Cortex of kidney (tissue), 1 donor: ENCODE results near the gene EIF2S2.
"Not testable (repeated sequence)": the region's sequence is repeated elsewhere in the genome, so short reads cannot be mapped to it uniquely, and the experiment has no call there.

ENCODE experiments used
- DNase-seq: peaks from one replicate; lab custom pipeline; 2025; lab: John Stamatoyannopoulos, UW

Gene EIF2S2

GRCh38 chr20:34111702-34112599 lies at the start of gene EIF2S2:
Gene EIF2S2, minus strand, starts transcription at chr20:34112243. Its CDS starts 133 bp downstream, at chr20:34112110.
- DNase-seq: peak; percentile 89

- DNase-seq: not testable (repeated sequence)
Measured at GRCh38 chr20:34157697-34158096, 45.7 kb upstream of the EIF2S2 start.

GRCh38 chr20:34155836-34156235 lies 43.8 kb upstream of the EIF2S2 start:
- no peak for DNase-seq

GRCh38 chr20:34153169-34153568 lies 41.1 kb upstream of the EIF2S2 start:
- DNase-seq: not testable (repeated sequence)

- DNase-seq: not testable (repeated sequence)
Measured at GRCh38 chr20:34152073-34152472, 40.0 kb upstream of the EIF2S2 start.

- DNase-seq: no peak
Measured at GRCh38 chr20:34150306-34151000, 38.4 kb upstream of the EIF2S2 start.

- DNase-seq: no peak
Measured at GRCh38 chr20:34145280-34145819, 33.3 kb upstream of the EIF2S2 start.

- no peak for DNase-seq
Measured at GRCh38 chr20:34143951-34144350, 31.9 kb upstream of the EIF2S2 start.

- DNase-seq: no peak
Measured at GRCh38 chr20:34142121-34142520, 30.1 kb upstream of the EIF2S2 start.

GRCh38 chr20:34141293-34141692 lies 29.2 kb upstream of the EIF2S2 start:
- DNase-seq: no peak

- not testable (repeated sequence) for DNase-seq
Measured at GRCh38 chr20:34135525-34136275, 23.7 kb upstream of the EIF2S2 start.

- DNase-seq: not testable (repeated sequence)
Measured at GRCh38 chr20:34133365-34133860, 21.4 kb upstream of the EIF2S2 start.

GRCh38 chr20:34132943-34133342 lies 20.9 kb upstream of the EIF2S2 start:
- DNase-seq: not testable (repeated sequence)

- DNase-seq: not testable (repeated sequence)
Measured at GRCh38 chr20:34132491-34132890, 20.4 kb upstream of the EIF2S2 start.

- no peak for DNase-seq
Measured at GRCh38 chr20:34131491-34131890, 19.4 kb upstream of the EIF2S2 start.

- no peak for DNase-seq
Measured at GRCh38 chr20:34129518-34130162, 17.6 kb upstream of the EIF2S2 start.

GRCh38 chr20:34127792-34128191 lies 15.7 kb upstream of the EIF2S2 start:
- DNase-seq: no peak

- no peak for DNase-seq
Measured at GRCh38 chr20:34124469-34125249, 12.6 kb upstream of the EIF2S2 start.

GRCh38 chr20:34123309-34123708 lies 11.3 kb upstream of the EIF2S2 start:
- DNase-seq: no peak

- no peak for DNase-seq
Measured at GRCh38 chr20:34122274-34122980, 10.4 kb upstream of the EIF2S2 start.
